MM.1S (cell line): Measurements from ENCODE around the gene ADGRL1.

ENCODE experiments used
- DNase-seq: peaks from one replicate; pipeline ENCODE4 v3.0.0-alpha.2; 2015
- H2AFZ ChIP-seq: fragments of 300-600 bp; sonication (generic); 2 replicates; pipeline ENCODE4 v1.6.0; 2016; ENCODE audit warnings: antibody characterized with exemption, low read length
- H3F3A ChIP-seq: fragments of 300-600 bp; sonication (generic); 2 replicates; pipeline ENCODE4 v1.6.1; 2016; ENCODE audit warnings: mild to moderate bottlenecking, antibody characterized with exemption, low read length, moderate library complexity, mixed read lengths; ENCODE audit not compliant: insufficient read depth
- H3K27ac ChIP-seq: fragments of 300-600 bp; sonication (generic); 2 replicates; pipeline ENCODE4 v1.5.1; 2016; ENCODE audit warnings: mild to moderate bottlenecking, low read length
- H3K27me3 ChIP-seq: fragments of 300-600 bp; sonication (generic); replicated peaks from 2 replicates; pipeline ENCODE4 v1.6.0; 2016; ENCODE audit warnings: low read length; ENCODE audit not compliant: insufficient read depth
- H3K36me3 ChIP-seq: fragments of 300-600 bp; sonication (generic); replicated peaks from 2 replicates; pipeline ENCODE4 v1.6.1; 2016; ENCODE audit warnings: mild to moderate bottlenecking, low read length, mixed read lengths; ENCODE audit not compliant: insufficient read depth
- H3K4me1 ChIP-seq: fragments of 300-600 bp; sonication (generic); 2 replicates; pipeline ENCODE4 v1.6.1; 2016; ENCODE audit warnings: low read length, mixed read lengths
- H3K4me2 ChIP-seq: fragments of 300-600 bp; sonication (generic); 2 replicates; pipeline ENCODE4 v1.6.0; 2016; ENCODE audit warnings: low read depth, low read length
- H3K4me3 ChIP-seq: fragments of 300-600 bp; sonication (generic); 2 replicates; pipeline ENCODE4 v1.5.1; 2016; ENCODE audit warnings: low read length, mixed read lengths
- H3K79me2 ChIP-seq: fragments of 300-600 bp; sonication (generic); 2 replicates; pipeline ENCODE4 v1.6.1; 2016; ENCODE audit warnings: mixed run types, low read length, mixed read lengths
- H3K9ac ChIP-seq: fragments of 300-600 bp; sonication (generic); 2 replicates; pipeline ENCODE4 v1.6.1; 2016; ENCODE audit warnings: low read length, mixed read lengths
- H3K9me2 ChIP-seq: fragments of 300-600 bp; sonication (generic); replicated peaks from 2 replicates; pipeline ENCODE4 v1.6.1; 2016; ENCODE audit warnings: mild to moderate bottlenecking, low read length, mixed read lengths; ENCODE audit not compliant: insufficient read depth
- H3K9me3 ChIP-seq: fragments of 300-600 bp; sonication (generic); replicated peaks from 2 replicates; pipeline ENCODE4 v1.6.1; 2016; ENCODE audit warnings: mild to moderate bottlenecking, low read length, mixed read lengths; ENCODE audit not compliant: insufficient read depth
- H4K20me1 ChIP-seq: fragments of 300-600 bp; sonication (generic); 2 replicates; pipeline ENCODE4 v1.6.1; 2016; ENCODE audit warnings: mild to moderate bottlenecking, low read length, moderate library complexity, mixed read lengths; ENCODE audit not compliant: insufficient read depth
- CTCF ChIP-seq: fragments of 300-600 bp; sonication (generic); IDR thresholded peaks from 2 replicates; pipeline ENCODE4 v1.5.1; 2016; ENCODE audit warnings: antibody characterized with exemption, low read length, mixed read lengths
- EZH2 ChIP-seq: fragments of 300-600 bp; sonication (generic); optimal IDR thresholded peaks from 2 replicates; pipeline ENCODE3; 2017; ENCODE audit warnings: low read depth, mild to moderate bottlenecking, antibody characterized with exemption, low read length, mixed read lengths
- EZH2phosphoT487 ChIP-seq: fragments of 300-600 bp; sonication (generic); IDR thresholded peaks from 2 replicates; pipeline ENCODE4 v1.6.1; 2018; ENCODE audit warnings: antibody characterized with exemption, low read length

The ADGRL1 gene

GRCh38 chr19:14164724-14165493 is 41.1 kb downstream of the ADGRL1 start:
- H3K9ac ChIP-seq = no peak overlapping the region
- no peaks in the 10 kb centered on the region for H3K9me2 ChIP-seq
- H3K4me1 ChIP-seq = no peaks in the 10 kb centered on the region
- no peak overlapping the region for H3K4me3 ChIP-seq
- no peaks in the 10 kb centered on the region for H3K36me3 ChIP-seq
- H3K27ac ChIP-seq = no peak overlapping the region
- H3K9me3 ChIP-seq = no peaks in the 10 kb centered on the region
- no peak overlapping the region for H3K4me2 ChIP-seq
- peaks cover 89% of the 10 kb centered on the region for H3K27me3 ChIP-seq
- no peak overlapping the region for H2AFZ ChIP-seq
- no peaks in the 10 kb centered on the region for H3K79me2 ChIP-seq
- no peak for DNase-seq
- H4K20me1 ChIP-seq = no peaks in the 10 kb centered on the region
- TF ChIP-seq EZH2 (no peak), EZH2phosphoT487 (no peak), CTCF (no peak)
- H3F3A ChIP-seq = no peaks in the 10 kb centered on the region

GRCh38 chr19:14164082-14164481 is 41.9 kb downstream of the ADGRL1 start:
- H3K79me2 ChIP-seq = no peaks in the 10 kb centered on the region
- H3K27me3 ChIP-seq = peaks cover 89% of the 10 kb centered on the region
- no peak for DNase-seq
- no peak overlapping the region for H3K4me3 ChIP-seq
- no peak overlapping the region for H3K4me2 ChIP-seq
- H3K9me2 ChIP-seq = no peaks in the 10 kb centered on the region
- H3K4me1 ChIP-seq = no peaks in the 10 kb centered on the region
- no peak overlapping the region for H3K27ac ChIP-seq
- H3K36me3 ChIP-seq = no peaks in the 10 kb centered on the region
- no peak overlapping the region for H2AFZ ChIP-seq
- no peak overlapping the region for H3K9ac ChIP-seq
- H3K9me3 ChIP-seq = no peaks in the 10 kb centered on the region
- H4K20me1 ChIP-seq = no peaks in the 10 kb centered on the region
- no peak for TF ChIP-seq CTCF
- no peak for TF ChIP-seq EZH2phosphoT487
- no peak for TF ChIP-seq EZH2
- no peaks in the 10 kb centered on the region for H3F3A ChIP-seq

GRCh38 chr19:14162871-14163297 is 43.1 kb downstream of the ADGRL1 start:
- H3K9me3 ChIP-seq = no peaks in the 10 kb centered on the region
- H3K4me3 ChIP-seq = no peak overlapping the region
- H3K27ac ChIP-seq = no peak overlapping the region
- no peaks in the 10 kb centered on the region for H3K79me2 ChIP-seq
- DNase-seq = no peak
- H3F3A ChIP-seq = no peaks in the 10 kb centered on the region
- no peak overlapping the region for H3K4me2 ChIP-seq
- no peaks in the 10 kb centered on the region for H4K20me1 ChIP-seq
- H3K36me3 ChIP-seq = no peaks in the 10 kb centered on the region
- H2AFZ ChIP-seq = no peak overlapping the region
- peaks cover 86% of the 10 kb centered on the region for H3K27me3 ChIP-seq
- H3K9me2 ChIP-seq = no peaks in the 10 kb centered on the region
- no peak for TF ChIP-seq CTCF
- no peak for TF ChIP-seq EZH2
- TF ChIP-seq EZH2phosphoT487 = no peak
- H3K4me1 ChIP-seq = no peaks in the 10 kb centered on the region
- H3K9ac ChIP-seq = no peak overlapping the region
